GM12872 (cell line): ENCODE results near the gene TRIM56.

Source experiments
- TF ChIP-seq, protein P1 (sequence below): IDR thresholded peaks from 3 replicates; pipeline ENCODE4 v1.5.1; 2011; ENCODE audit warnings: low read depth, mild to moderate bottlenecking, low read length, moderate library complexity; ENCODE audit not compliant: insufficient read depth

Gene TRIM56

DNA sequence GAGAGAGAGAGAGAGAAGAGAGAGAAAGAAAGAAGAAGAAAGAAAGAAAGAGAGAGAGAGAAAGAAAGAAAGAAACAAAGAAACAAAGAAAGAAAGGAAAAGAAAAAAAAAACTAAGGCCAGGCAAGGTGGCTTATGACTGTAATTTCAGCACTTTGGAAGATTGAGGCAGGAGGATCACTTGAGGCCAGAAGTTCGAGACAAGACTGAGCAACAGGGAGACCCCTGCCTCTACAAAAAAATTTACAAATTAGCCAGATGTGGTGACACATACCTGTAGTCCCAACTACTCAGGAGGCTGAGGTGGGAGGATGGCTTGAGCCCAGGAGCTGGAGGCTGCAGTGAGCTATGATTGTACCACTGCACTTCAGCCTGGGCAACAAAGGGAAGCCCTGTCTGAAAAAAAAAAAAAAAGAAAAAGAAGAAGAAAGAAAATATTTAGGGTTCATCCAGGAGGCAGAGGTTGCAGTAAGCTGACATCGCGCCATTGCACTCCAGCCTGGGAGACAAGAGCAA is 44.4 kb downstream of the TRIM56 start:
- TF ChIP-seq, protein P1, sequence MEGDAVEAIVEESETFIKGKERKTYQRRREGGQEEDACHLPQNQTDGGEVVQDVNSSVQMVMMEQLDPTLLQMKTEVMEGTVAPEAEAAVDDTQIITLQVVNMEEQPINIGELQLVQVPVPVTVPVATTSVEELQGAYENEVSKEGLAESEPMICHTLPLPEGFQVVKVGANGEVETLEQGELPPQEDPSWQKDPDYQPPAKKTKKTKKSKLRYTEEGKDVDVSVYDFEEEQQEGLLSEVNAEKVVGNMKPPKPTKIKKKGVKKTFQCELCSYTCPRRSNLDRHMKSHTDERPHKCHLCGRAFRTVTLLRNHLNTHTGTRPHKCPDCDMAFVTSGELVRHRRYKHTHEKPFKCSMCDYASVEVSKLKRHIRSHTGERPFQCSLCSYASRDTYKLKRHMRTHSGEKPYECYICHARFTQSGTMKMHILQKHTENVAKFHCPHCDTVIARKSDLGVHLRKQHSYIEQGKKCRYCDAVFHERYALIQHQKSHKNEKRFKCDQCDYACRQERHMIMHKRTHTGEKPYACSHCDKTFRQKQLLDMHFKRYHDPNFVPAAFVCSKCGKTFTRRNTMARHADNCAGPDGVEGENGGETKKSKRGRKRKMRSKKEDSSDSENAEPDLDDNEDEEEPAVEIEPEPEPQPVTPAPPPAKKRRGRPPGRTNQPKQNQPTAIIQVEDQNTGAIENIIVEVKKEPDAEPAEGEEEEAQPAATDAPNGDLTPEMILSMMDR: no peak

DNA sequence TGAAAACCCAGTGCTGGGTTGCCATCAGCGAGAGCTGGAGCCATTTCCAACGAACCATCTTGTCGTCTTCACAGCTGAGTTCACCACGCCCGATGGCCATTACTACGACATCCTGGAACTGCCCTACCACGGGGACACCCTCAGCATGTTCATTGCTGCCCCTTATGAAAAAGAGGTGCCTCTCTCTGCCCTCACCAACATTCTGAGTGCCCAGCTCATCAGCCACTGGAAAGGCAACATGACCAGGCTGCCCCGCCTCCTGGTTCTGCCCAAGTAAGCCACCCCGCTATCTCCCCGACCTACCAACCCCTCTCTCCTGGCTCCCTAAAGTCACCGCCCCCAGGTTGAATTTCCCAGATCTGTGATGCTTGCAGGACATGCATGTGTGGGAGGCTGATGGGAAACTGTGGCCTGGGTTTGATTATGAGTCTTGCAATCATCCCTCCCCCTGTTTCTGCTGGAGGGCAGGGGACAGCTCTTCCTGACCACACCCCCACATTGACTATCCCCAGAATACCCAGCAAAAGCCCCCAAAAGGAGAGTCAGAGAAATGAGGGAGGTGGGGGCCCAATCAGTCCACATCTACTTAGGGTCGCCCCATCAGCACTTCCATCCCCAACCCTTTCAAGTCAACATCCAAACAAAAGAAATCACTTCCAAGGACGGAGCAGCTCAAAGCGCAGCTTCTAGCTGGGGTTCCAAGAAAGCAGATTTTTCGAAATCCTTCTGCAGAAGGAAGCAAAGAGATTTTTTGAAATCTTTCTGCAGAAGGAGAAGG is 48.5 kb downstream of the TRIM56 start:
- TF ChIP-seq, protein P1: no peak

DNA sequence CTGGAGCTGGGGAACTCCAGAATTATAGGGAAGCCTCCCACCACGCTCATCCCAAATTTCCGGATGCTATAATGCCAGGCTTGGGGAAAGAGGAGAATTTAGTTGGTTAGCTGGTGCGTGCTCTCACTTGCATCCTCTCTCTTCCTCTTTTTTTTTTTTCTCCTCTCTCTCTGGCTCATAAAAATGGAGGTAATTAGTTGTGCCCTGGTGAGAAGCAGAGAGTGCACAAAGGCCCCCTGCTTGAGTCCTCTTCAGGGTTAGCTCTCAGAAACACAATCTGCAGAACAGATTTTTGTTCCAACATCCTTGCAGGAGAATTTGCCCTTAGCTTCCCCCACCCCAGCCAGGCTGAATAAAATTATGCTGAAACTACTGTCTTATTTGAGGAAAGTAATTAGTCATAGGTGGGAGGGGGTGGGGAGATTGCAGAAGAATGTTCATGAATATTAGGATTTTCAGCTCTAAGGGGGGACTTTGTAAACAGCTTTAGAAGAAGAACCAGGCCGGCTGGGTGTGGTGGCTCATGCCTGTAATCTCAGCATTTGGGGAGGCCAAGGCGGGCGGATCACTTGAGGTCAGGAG is 49.2 kb downstream of the TRIM56 start:
- TF ChIP-seq, protein P1: no peak

DNA sequence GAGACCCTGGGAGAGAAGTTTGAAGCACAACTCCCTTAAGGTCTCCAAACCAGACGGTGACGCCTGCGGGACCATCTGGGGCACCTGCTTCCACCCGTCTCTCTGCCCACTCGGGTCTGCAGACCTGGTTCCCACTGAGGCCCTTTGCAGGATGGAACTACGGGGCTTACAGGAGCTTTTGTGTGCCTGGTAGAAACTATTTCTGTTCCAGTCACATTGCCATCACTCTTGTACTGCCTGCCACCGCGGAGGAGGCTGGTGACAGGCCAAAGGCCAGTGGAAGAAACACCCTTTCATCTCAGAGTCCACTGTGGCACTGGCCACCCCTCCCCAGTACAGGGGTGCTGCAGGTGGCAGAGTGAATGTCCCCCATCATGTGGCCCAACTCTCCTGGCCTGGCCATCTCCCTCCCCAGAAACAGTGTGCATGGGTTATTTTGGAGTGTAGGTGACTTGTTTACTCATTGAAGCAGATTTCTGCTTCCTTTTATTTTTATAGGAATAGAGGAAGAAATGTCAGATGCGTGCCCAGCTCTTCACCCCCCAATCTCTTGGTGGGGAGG is 52.5 kb downstream of the TRIM56 start:
- TF ChIP-seq, protein P1: no peak

DNA sequence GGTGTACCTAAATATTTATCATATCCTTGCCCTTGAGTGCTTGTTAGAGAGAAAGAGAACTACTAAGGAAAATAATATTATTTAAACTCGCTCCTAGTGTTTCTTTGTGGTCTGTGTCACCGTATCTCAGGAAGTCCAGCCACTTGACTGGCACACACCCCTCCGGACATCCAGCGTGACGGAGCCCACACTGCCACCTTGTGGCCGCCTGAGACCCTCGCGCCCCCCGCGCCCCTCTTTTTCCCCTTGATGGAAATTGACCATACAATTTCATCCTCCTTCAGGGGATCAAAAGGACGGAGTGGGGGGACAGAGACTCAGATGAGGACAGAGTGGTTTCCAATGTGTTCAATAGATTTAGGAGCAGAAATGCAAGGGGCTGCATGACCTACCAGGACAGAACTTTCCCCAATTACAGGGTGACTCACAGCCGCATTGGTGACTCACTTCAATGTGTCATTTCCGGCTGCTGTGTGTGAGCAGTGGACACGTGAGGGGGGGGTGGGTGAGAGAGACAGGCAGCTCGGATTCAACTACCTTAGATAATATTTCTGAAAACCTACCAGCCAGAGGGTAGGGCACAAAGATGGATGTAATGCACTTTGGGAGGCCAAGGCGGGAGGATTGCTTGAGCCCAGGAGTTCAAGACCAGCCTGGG is 53.1 kb downstream of the TRIM56 start:
- TF ChIP-seq, protein P1: peak; percentile 70

DNA sequence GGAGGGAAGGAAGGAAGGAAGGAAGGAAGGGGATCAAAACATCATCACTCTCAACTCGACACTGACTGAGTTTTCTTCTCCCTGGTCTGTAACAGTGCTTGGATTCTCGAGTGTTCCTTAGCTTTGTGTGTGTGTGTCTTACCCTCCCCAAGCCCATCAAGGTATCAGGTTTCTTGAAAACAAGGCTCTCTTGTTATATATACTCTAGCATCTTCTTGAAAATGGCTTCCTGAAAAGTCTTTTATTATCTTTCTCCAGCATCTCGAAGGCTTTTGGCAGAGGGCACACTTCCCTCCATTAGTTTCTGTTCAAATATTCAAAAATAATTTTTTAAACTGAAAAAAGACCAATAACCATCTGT is 55.0 kb downstream of the TRIM56 start:
- TF ChIP-seq, protein P1: no peak

DNA sequence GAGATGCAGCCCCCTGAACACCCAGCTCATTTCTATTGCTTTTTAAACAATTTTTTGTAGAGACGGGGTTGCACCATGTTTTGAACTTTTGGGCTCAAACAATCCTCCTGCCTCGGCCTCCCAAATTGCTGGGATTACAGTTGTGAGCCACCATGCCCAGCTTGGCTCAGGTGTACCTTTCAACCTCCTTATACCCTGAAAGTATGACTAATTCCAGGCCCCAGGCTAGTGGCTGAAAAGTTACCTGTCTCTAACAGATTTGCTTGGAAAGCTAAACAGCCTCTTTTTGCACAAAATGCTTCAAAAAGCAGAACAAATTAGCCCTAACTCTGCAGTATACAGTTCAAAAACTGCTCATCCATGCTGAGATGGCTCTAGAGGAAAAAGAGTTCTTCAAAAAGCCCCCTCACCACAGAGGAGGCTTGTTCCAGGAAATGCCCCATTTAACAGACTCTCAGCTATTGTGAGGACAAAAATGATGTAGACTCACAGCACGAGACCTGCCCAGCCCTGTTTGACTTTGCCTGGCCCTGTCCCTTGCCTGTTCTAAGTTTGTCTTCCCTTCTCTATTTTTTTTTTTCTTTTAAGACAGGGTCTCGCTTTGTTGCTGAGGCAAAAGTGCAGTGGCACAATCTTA is 55.6 kb downstream of the TRIM56 start:
- TF ChIP-seq, protein P1: no peak
